B cell (primary cell): ENCODE measurements around the gene ANKFN1. TPM values are rescaled to one million over a fixed set of nuclear protein-coding genes. Genes with fewer than 3 reads are reported as not detected.

Experiments
- ATAC-seq: fragments of 200-7000 bp; cut with Tn5 transposase; one replicate; pipeline ENCODE4 v1.10.0; 2021; ENCODE audit warnings: low read depth, mild to moderate bottlenecking, moderate number of reproducible peaks, moderate library complexity
- CTCF ChIA-PET: fragments of 350-600 bp; sonication (Branson Sonifier 250); formaldehyde crosslinking; loops from one replicate; lab custom pipeline; 2021; ENCODE audit warnings: antibody characterized with exemption, inconsistent platforms; lab: Charles Lee
- POLR2A ChIA-PET: fragments of 350-600 bp; sonication (Branson Sonifier 250); formaldehyde crosslinking; loops from one replicate; lab custom pipeline; 2021; ENCODE audit warnings: antibody characterized with exemption; lab: Charles Lee
- DNase-seq: peaks from one replicate; pipeline ENCODE4 v3.0.0; 2013
- H2AFZ ChIP-seq: 2 replicates; pipeline ENCODE4 v1.6.1; 2012; ENCODE audit warnings: mild to moderate bottlenecking, low read depth, low read length; ENCODE audit not compliant: insufficient read depth, poor library complexity, severe bottlenecking
- H3K27ac ChIP-seq, 2 donors: 1 replicate in 1 of 2; 2 replicates in 1 of 2; pipeline ENCODE4 v1.5.1; 2012 to 2013; ENCODE audit warnings: low read length in 2 of 2, mild to moderate bottlenecking in 2 of 2, moderate library complexity in 1 of 2
- H3K27me3 ChIP-seq, 4 experiments: fragments of 200-600 bp in 1 of 4; sonication (generic) in 1 of 4; replicated peaks in 1 of 4; 1 replicate in 2 of 4; 2 replicates in 2 of 4; pipeline versions ENCODE4 v1.6.1 to v1.7.0; 2013 to 2016; ENCODE audit warnings: low read length in 3 of 4, mild to moderate bottlenecking in 2 of 4, mixed read lengths in 1 of 4, moderate library complexity in 1 of 4; ENCODE audit not compliant: insufficient read depth in 4 of 4, control insufficient read depth in 3 of 4; ENCODE audit errors: control extremely low read depth in 1 of 4
- H3K36me3 ChIP-seq, 2 experiments: replicated peaks in 1 of 2; 1 replicate in 1 of 2; 2 replicates in 1 of 2; pipeline versions ENCODE4 v1.6.1 to v1.7.1; 2013; ENCODE audit warnings: low read length in 1 of 2; ENCODE audit not compliant: insufficient read depth in 2 of 2, control insufficient read depth in 1 of 2; ENCODE audit errors: control extremely low read depth in 1 of 2, extremely low read depth in 1 of 2
- H3K4me1 ChIP-seq, 2 donors: fragments of 200-600 bp in 1 of 2; sonication (generic) in 1 of 2; 1 replicate in 1 of 2; 2 replicates in 1 of 2; pipeline versions ENCODE4 v1.5.1 to v1.6.1; 2013 to 2017; ENCODE audit warnings: low read length in 2 of 2; ENCODE audit not compliant: control insufficient read depth in 2 of 2, insufficient read depth in 2 of 2
- H3K4me2 ChIP-seq: replicated peaks from 2 replicates; pipeline ENCODE3; 2012; ENCODE audit warnings: mild to moderate bottlenecking, low read depth, low read length; ENCODE audit not compliant: poor library complexity, severe bottlenecking
- H3K4me3 ChIP-seq, 5 experiments: fragments of 200-600 bp in 1 of 5; sonication (generic) in 1 of 5; 1 replicate in 3 of 5; 2 replicates in 2 of 5; pipeline versions ENCODE4 v1.5.1 to v1.7.0; 2011 to 2016; ENCODE audit warnings: low read length in 4 of 5, mild to moderate bottlenecking in 4 of 5, low read depth in 2 of 5, control low read depth in 1 of 5, moderate library complexity in 1 of 5; ENCODE audit not compliant: insufficient read depth in 1 of 5; ENCODE audit errors: control extremely low read depth in 1 of 5, extremely low read depth in 1 of 5
- H3K79me2 ChIP-seq: fragments of 200-600 bp; sonication (generic); one replicate; pipeline ENCODE4 v1.6.0; 2016; ENCODE audit warnings: low read length; ENCODE audit not compliant: control insufficient read depth, insufficient read depth
- H3K9ac ChIP-seq: fragments of 200-600 bp; sonication (generic); 2 replicates; pipeline ENCODE4 v1.6.1; 2017; ENCODE audit warnings: mild to moderate bottlenecking, low read length, moderate library complexity
- H3K9me3 ChIP-seq, 3 donors: one replicate each; pipeline versions ENCODE4 v1.6.1 to v1.7.1; 2013; ENCODE audit warnings: low read length in 2 of 3; ENCODE audit not compliant: control insufficient read depth in 2 of 3, insufficient read depth in 1 of 3; ENCODE audit errors: control extremely low read depth in 1 of 3
- H4K20me1 ChIP-seq: 2 replicates; pipeline ENCODE4 v1.6.0; 2012; ENCODE audit warnings: mild to moderate bottlenecking, low read length; ENCODE audit not compliant: insufficient read depth, control insufficient read depth, poor library complexity, severe bottlenecking
- H3K27ac Mint-ChIP-seq: one replicate; pipeline ENCODE4 v1.8.0; 2021; ENCODE audit warnings: mixed read lengths
- H3K27me3 Mint-ChIP-seq: one replicate; pipeline ENCODE4 v1.8.0; 2021; ENCODE audit warnings: mixed read lengths
- H3K4me1 Mint-ChIP-seq: one replicate; pipeline ENCODE4 v1.8.0; 2021; ENCODE audit warnings: mixed read lengths
- H3K4me3 Mint-ChIP-seq: one replicate; pipeline ENCODE4 v1.8.0; 2021; ENCODE audit warnings: mixed read lengths
- H3K9me3 Mint-ChIP-seq: one replicate; pipeline ENCODE4 v1.8.0; 2022; ENCODE audit warnings: mixed read lengths; ENCODE audit not compliant: insufficient read depth
- CTCF ChIP-seq: fragments of 200-600 bp; IDR thresholded peaks from one replicate; pipeline ENCODE4 v1.8.0; 2022; ENCODE audit warnings: antibody characterized with exemption, mild to moderate bottlenecking
- EZH2 ChIP-seq: IDR thresholded peaks from 2 replicates; pipeline ENCODE4 v1.6.1; 2012; ENCODE audit warnings: borderline replicate concordance, low read depth, mild to moderate bottlenecking, moderate library complexity, low read length; ENCODE audit not compliant: insufficient read depth, poor library complexity, severe bottlenecking
- WGBS: methylation state at CpG from one replicate; pipeline ENCODE4 v1.1.5; 2013; ENCODE audit warnings: missing lambda C conversion rate; ENCODE audit not compliant: insufficient coverage; 5-methylcytosine and 5-hydroxymethylcytosine counted together
- intact Hi-C: fragments of 100-400 bp; cut with micrococcal nuclease; formaldehyde crosslinking; loops from one replicate; pipeline ENCODE4 v1.10.0; 2022
- polyA plus RNA-seq: library from polyadenylated mRNA; depleted of rRNA; stranded (reverse); fragments of >200 nt; gene quantifications from 2 replicates; pipeline ENCODE4 v1.2.3, GENCODE V29; 2012
- total RNA-seq, 2 donors: library from RNA; stranded (reverse); fragments of 120-200 nt in 1 of 2; gene quantifications; 1 replicate in 1 of 2; 2 replicates in 1 of 2; pipeline versions ENCODE4 v1.2.3 to v1.2.4, GENCODE V29; 2013 to 2022

ANKFN1 gene
- total and polyA plus RNA-seq, 2 donors (not counting 1 experiment from before 2014, with no cell fraction given), result not detected

GRCh38 chr17:56230660-56231059 is 77.4 kb downstream of the ANKFN1 start:
- intact Hi-C loops, result no loop called here
- TF ChIP-seq EZH2 (no peak), CTCF (no peak)
- Histone ChIP-seq H3K27me3 (no peaks in the 10 kb centered on the region), H3K9me3 (no peaks in the 10 kb centered on the region), H4K20me1 (no peaks in the 10 kb centered on the region), H3K4me2 (no peak overlapping the region), H3K9ac (no peak overlapping the region), H3K4me3 (no peak overlapping the region), H3K27ac (no peak overlapping the region), H3K79me2 (no peaks in the 10 kb centered on the region), H3K4me1 (no peaks in the 10 kb centered on the region), H3K36me3 (no peaks in the 10 kb centered on the region), H2AFZ (no peak overlapping the region)
- Mint-ChIP-seq H3K4me1 (no peaks in the 10 kb centered on the region), H3K4me3 (no peak overlapping the region), H3K9me3 (peaks cover 7% of the 10 kb centered on the region), H3K27ac (no peak overlapping the region), H3K27me3 (no peaks in the 10 kb centered on the region)
- ChIA-PET CTCF (no interaction called here), POLR2A (no interaction called here)
- DNase-seq (no peak), ATAC-seq (no peak)
- no CpG with 5 or more reads among the region's 4 CpGs for WGBS

- Histone ChIP-seq H3K27me3 (no peaks in the 10 kb centered on the region), H3K9me3 (no peaks in the 10 kb centered on the region), H3K9ac (no peak overlapping the region), H3K36me3 (no peaks in the 10 kb centered on the region), H3K4me3 (no peak overlapping the region), H3K4me1 (no peaks in the 10 kb centered on the region), H3K4me2 (no peak overlapping the region), H3K27ac (no peak overlapping the region), H3K79me2 (no peaks in the 10 kb centered on the region), H4K20me1 (no peaks in the 10 kb centered on the region), H2AFZ (no peak overlapping the region)
- WGBS, result no CpG with 5 or more reads among the region's 2 CpGs
- intact Hi-C loops, result no loop called here
- Mint-ChIP-seq H3K27ac (no peak overlapping the region), H3K4me1 (no peaks in the 10 kb centered on the region), H3K4me3 (no peak overlapping the region), H3K9me3 (peaks cover 7% of the 10 kb centered on the region), H3K27me3 (no peaks in the 10 kb centered on the region)
- DNase-seq, result no peak
- TF ChIP-seq CTCF, result no peak
- TF ChIP-seq EZH2, result no peak
- ChIA-PET CTCF (no interaction called here), POLR2A (no interaction called here)
- ATAC-seq, result no peak
Observed at GRCh38 chr17:56231252-56231651, 78.0 kb downstream of the ANKFN1 start.
